Right atrium auricular region (tissue), 2 donors: ENCODE measurements around the gene UPK1A. TPM values are rescaled to one million over a fixed set of nuclear protein-coding genes. Genes with fewer than 3 reads are reported as not detected.

Experiments used
- DNase-seq: peaks from one replicate; pipeline ENCODE4 v3.0.0-alpha.2; 2019; ENCODE audit warnings: low spot score
- H3K27ac ChIP-seq, 2 donors: fragments of 200-600 bp; sonication (generic); 1 replicate in 1 of 2; 2 replicates in 1 of 2; pipeline ENCODE4 v1.5.1; 2016 to 2019
- H3K27me3 ChIP-seq, 2 donors: fragments of 200-600 bp; sonication (generic); one replicate each; pipeline versions ENCODE4 v1.5.1 to v1.6.0; 2017 to 2019
- H3K36me3 ChIP-seq: fragments of 200-600 bp; sonication (generic); one replicate; pipeline ENCODE4 v1.5.1; 2016
- H3K4me1 ChIP-seq, 2 donors: fragments of 200-600 bp; sonication (generic); one replicate each; pipeline versions ENCODE4 v1.5.1 to v1.6.0; 2017 to 2019
- H3K4me3 ChIP-seq, 2 donors: fragments of 200-600 bp; sonication (generic); 1 replicate in 1 of 2; 2 replicates in 1 of 2; pipeline ENCODE4 v1.5.1; 2017 to 2019; ENCODE audit warnings: mild to moderate bottlenecking in 1 of 2, moderate library complexity in 1 of 2
- H3K9me3 ChIP-seq, 2 donors: fragments of 200-600 bp; sonication (generic); one replicate each; pipeline ENCODE4 v1.5.1; 2019
- total RNA-seq, 2 donors: library from RNA; depleted of rRNA; stranded (reverse); fragments of >200 nt; gene quantifications; one replicate each; pipeline ENCODE4 v1.1.0, GENCODE V29; 2016
- TF ChIP-seq, protein P1 (sequence below), 2 donors: fragments of 200-600 bp; sonication (generic); IDR thresholded peaks; one replicate each; pipeline ENCODE4 v1.5.1; 2019; ENCODE audit warnings: antibody characterized with exemption in 2 of 2

The UPK1A gene
- total RNA-seq, 2 donors from 2014 or later = not detected

- TF ChIP-seq, protein P1, sequence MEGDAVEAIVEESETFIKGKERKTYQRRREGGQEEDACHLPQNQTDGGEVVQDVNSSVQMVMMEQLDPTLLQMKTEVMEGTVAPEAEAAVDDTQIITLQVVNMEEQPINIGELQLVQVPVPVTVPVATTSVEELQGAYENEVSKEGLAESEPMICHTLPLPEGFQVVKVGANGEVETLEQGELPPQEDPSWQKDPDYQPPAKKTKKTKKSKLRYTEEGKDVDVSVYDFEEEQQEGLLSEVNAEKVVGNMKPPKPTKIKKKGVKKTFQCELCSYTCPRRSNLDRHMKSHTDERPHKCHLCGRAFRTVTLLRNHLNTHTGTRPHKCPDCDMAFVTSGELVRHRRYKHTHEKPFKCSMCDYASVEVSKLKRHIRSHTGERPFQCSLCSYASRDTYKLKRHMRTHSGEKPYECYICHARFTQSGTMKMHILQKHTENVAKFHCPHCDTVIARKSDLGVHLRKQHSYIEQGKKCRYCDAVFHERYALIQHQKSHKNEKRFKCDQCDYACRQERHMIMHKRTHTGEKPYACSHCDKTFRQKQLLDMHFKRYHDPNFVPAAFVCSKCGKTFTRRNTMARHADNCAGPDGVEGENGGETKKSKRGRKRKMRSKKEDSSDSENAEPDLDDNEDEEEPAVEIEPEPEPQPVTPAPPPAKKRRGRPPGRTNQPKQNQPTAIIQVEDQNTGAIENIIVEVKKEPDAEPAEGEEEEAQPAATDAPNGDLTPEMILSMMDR (IDR thresholded peaks at IDR 0.05) = no peak
- Histone ChIP-seq H3K36me3 (peaks cover 98% of the 10 kb centered on the region), H3K9me3 (no peaks in the 10 kb centered on the region), H3K4me1 (no peaks in the 10 kb centered on the region), H3K27me3 (no peaks in the 10 kb centered on the region), H3K27ac (no peak overlapping the region), H3K4me3 (no peak overlapping the region)
- no peak for DNase-seq
These were observed 61.0 kb downstream of the UPK1A start for GRCh38 chr19:35727053-35727955.

Other genes starting within 250 kb of the UPK1A start
- under 1 TPM in 1 of 2 donors, not detected in 1; 0.20 TPM for gene FFAR2, start 218.3 kb upstream of the UPK1A start, total RNA-seq
- gene KRTDAP, start 176.1 kb upstream of the UPK1A start, total RNA-seq = not detected
- gene DMKN, start 152.9 kb upstream of the UPK1A start, total RNA-seq = 10 to 100 TPM in 1 of 2 donors, 1 to 10 TPM in 1; 6.9 to 52.4 TPM
- gene SBSN, start 138.2 kb upstream of the UPK1A start, total RNA-seq = not detected
- gene GAPDHS, start 133.1 kb upstream of the UPK1A start, total RNA-seq = not detected
- gene TMEM147, start 120.9 kb upstream of the UPK1A start, total RNA-seq = 100 to 1,000 TPM in 1 of 2 donors, 10 to 100 TPM in 1; 93.3 to 106 TPM
- gene ATP4A, start 102.9 kb upstream of the UPK1A start, total RNA-seq = not detected
- gene PMIS2, start 80.3 kb upstream of the UPK1A start, total RNA-seq = not detected
- gene HAUS5, start 53.8 kb upstream of the UPK1A start, total RNA-seq = 1 to 10 TPM; 2.2 to 3.9 TPM
- 10 to 100 TPM; 40.4 to 52.4 TPM for gene RBM42, start 37.5 kb upstream of the UPK1A start, total RNA-seq
- gene ETV2, start 24.8 kb upstream of the UPK1A start, total RNA-seq = 1 to 10 TPM in 1 of 2 donors, not detected in 1; 1.2 TPM
- gene COX6B1, start 18.2 kb upstream of the UPK1A start, total RNA-seq = 1,000 to 10,000 TPM; 1,397 to 1,663 TPM
- not detected for gene ZBTB32, start 38.0 kb downstream of the UPK1A start, total RNA-seq
- gene KMT2B, start 51.5 kb downstream of the UPK1A start, total RNA-seq = 10 to 100 TPM; 11.9 to 12.9 TPM
- gene IGFLR1, start 75.9 kb downstream of the UPK1A start, total RNA-seq = 1 to 10 TPM; 1.8 to 6.4 TPM
- 10 to 100 TPM; 19.9 to 33.1 TPM for gene U2AF1L4, start 78.9 kb downstream of the UPK1A start, total RNA-seq
- 10 to 100 TPM; 26.1 to 35.0 TPM for gene PSENEN, start 79.1 kb downstream of the UPK1A start, total RNA-seq
- gene LIN37, start 82.1 kb downstream of the UPK1A start, total RNA-seq = 10 to 100 TPM in 1 of 2 donors, 1 to 10 TPM in 1; 8.9 to 13.6 TPM
- gene HSPB6, start 90.5 kb downstream of the UPK1A start, total RNA-seq = 100 to 1,000 TPM in 1 of 2 donors, 10 to 100 TPM in 1; 98.4 to 104 TPM
- 1 to 10 TPM; 7.2 TPM for gene PROSER3, start 91.7 kb downstream of the UPK1A start, total RNA-seq
- gene ARHGAP33, start 109.0 kb downstream of the UPK1A start, total RNA-seq = 1 to 10 TPM; 1.3 to 1.4 TPM
- not detected for gene PRODH2, start 146.3 kb downstream of the UPK1A start, total RNA-seq
- gene NPHS1, start 186.0 kb downstream of the UPK1A start, total RNA-seq = not detected
- gene KIRREL2, start 190.4 kb downstream of the UPK1A start, total RNA-seq = under 1 TPM in 1 of 2 donors, not detected in 1; 0.51 TPM
- gene APLP1, start 202.1 kb downstream of the UPK1A start, total RNA-seq = 10 to 100 TPM; 17.5 to 33.6 TPM
- 1 to 10 TPM; 1.3 to 2.1 TPM for gene NFKBID, start 234.0 kb downstream of the UPK1A start, total RNA-seq
- 1 to 10 TPM in 1 of 2 donors, not detected in 1; 3.3 TPM for gene HCST, start 236.0 kb downstream of the UPK1A start, total RNA-seq
- 10 to 100 TPM; 26.1 to 85.4 TPM for gene TYROBP, start 241.8 kb downstream of the UPK1A start, total RNA-seq